Neutrophil (primary cell): ENCODE results near the gene PRKAA2.

Experiments
- H3K27ac ChIP-seq: fragments of 200-600 bp; sonication (generic); 2 replicates; pipeline ENCODE4 v1.5.1; 2016; ENCODE audit warnings: mild to moderate bottlenecking, moderate library complexity
- H3K27me3 ChIP-seq: fragments of 200-600 bp; sonication (generic); 2 replicates; pipeline ENCODE4 v1.6.0; 2016; ENCODE audit warnings: mild to moderate bottlenecking
- H3K36me3 ChIP-seq: fragments of 200-600 bp; sonication (generic); 2 replicates; pipeline ENCODE4 v1.5.1; 2017
- H3K4me1 ChIP-seq, 2 experiments: fragments of 200-600 bp in 1 of 2; sonication (generic) in 1 of 2; 1 replicate in 1 of 2; 2 replicates in 1 of 2; pipeline versions ENCODE4 v1.5.1 to v1.6.1; 2013 to 2016; ENCODE audit warnings: low read depth in 1 of 2, low read length in 1 of 2, mild to moderate bottlenecking in 1 of 2, moderate library complexity in 1 of 2; ENCODE audit not compliant: control insufficient read depth in 1 of 2, insufficient read depth in 1 of 2
- H3K4me3 ChIP-seq, 2 experiments: fragments of 200-600 bp in 1 of 2; sonication (generic) in 1 of 2; 1 replicate in 1 of 2; 2 replicates in 1 of 2; pipeline ENCODE4 v1.5.1; 2013 to 2016; ENCODE audit warnings: low read depth in 1 of 2, low read length in 1 of 2, mild to moderate bottlenecking in 1 of 2, moderate library complexity in 1 of 2
- H3K9me3 ChIP-seq: fragments of 200-600 bp; sonication (generic); 2 replicates; pipeline ENCODE4 v1.5.1; 2016
- TF ChIP-seq, protein P1 (sequence below): fragments of 200-600 bp; sonication (generic); IDR thresholded peaks from 2 replicates; pipeline ENCODE4 v1.5.1; 2016; ENCODE audit warnings: antibody characterized with exemption

The PRKAA2 gene

DNA sequence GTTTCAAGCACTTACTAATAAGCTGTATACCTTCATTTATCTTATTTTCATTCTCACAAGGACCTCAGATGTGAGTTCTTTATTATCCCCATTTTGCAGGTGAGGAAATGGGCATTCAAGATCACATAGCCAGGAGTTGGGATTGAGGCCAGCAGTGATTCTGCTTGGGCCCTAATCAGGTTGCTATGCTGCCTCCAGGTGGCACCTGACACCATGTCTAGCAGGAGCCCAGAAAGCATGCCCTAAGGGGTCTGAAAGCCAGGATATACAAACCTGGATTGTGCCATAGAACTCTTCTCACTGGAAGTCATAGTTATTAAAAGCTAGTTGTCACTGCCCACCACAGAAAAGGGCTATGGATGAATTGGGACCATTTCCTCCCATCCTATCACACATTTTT lies 113.0 kb downstream of the PRKAA2 start:
- peaks cover 15% of the 10 kb centered on the region for H3K27me3 ChIP-seq
- H3K4me1 ChIP-seq, result no peaks in the 10 kb centered on the region
- TF ChIP-seq, protein P1, sequence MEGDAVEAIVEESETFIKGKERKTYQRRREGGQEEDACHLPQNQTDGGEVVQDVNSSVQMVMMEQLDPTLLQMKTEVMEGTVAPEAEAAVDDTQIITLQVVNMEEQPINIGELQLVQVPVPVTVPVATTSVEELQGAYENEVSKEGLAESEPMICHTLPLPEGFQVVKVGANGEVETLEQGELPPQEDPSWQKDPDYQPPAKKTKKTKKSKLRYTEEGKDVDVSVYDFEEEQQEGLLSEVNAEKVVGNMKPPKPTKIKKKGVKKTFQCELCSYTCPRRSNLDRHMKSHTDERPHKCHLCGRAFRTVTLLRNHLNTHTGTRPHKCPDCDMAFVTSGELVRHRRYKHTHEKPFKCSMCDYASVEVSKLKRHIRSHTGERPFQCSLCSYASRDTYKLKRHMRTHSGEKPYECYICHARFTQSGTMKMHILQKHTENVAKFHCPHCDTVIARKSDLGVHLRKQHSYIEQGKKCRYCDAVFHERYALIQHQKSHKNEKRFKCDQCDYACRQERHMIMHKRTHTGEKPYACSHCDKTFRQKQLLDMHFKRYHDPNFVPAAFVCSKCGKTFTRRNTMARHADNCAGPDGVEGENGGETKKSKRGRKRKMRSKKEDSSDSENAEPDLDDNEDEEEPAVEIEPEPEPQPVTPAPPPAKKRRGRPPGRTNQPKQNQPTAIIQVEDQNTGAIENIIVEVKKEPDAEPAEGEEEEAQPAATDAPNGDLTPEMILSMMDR, result no peak
- H3K4me3 ChIP-seq, result no peak overlapping the region
- H3K9me3 ChIP-seq, result no peaks in the 10 kb centered on the region
- no peaks in the 10 kb centered on the region for H3K36me3 ChIP-seq
- no peak overlapping the region for H3K27ac ChIP-seq

DNA sequence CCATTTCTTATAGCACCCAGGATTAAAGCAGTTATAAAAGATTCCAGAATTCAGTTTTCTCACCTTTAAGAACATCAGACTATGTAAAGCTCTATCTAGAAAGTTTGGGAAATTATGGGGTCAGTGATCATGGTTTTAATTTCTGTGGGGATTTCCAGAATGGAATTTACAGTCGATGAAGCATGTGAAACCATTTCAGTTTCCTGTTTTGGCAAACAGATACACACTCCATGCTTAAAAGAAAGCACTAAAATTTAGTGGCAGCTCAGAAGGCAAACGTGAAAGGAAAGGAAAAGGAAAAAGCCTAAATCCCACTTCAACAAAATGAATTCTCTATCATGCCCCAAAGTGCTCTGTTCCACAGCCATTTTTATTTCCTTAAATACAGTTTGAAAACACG lies 113.7 kb downstream of the PRKAA2 start:
- Histone ChIP-seq H3K27me3 (peaks cover 15% of the 10 kb centered on the region), H3K36me3 (no peaks in the 10 kb centered on the region), H3K4me3 (no peak overlapping the region), H3K27ac (no peak overlapping the region), H3K9me3 (no peaks in the 10 kb centered on the region), H3K4me1 (no peaks in the 10 kb centered on the region)
- TF ChIP-seq, protein P1, result no peak
